Measurements from ENCODE around the gene ANXA2R. TPM values are rescaled to one million over a fixed set of nuclear protein-coding genes. Genes with fewer than 3 reads are reported as not detected.

ANXA2R gene
- total and polyA plus RNA-seq, 9 of the 15 experiments (the other 6 are each of a cell fraction or from before 2014, with no cell fraction given) = 2.1 to 4.8 (median 3.4) TPM

DNA sequence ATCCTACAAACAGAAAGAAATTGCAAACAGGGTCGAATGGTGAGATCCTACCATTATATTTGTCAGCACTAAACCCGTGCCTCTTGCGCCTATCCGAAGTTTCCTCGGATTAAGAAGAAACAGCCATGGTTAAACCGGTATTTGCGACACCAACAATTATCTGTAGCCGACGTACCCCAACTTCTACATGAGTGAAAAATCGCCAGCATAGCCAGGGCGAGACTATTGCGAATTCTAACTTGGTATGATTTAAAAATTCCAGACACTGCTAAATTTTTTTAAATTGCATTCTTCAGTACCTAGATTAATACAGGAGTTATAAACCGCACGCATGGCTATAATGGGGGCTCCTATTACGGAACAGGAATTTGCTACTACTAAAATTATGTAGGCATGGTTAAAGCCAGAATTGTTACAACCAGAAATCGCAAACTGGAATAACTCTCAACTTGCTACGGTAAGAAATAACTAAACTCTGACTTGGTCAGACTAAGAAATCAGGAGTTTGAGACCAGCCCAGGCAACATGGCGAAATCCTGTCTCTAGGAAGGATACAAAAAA is 25.3 kb upstream of the ANXA2R start:
- H3K36me3 ChIP-seq (ENCODE audit: control insufficient read depth, insufficient read depth, low read length) = peaks cover 16% of the 10 kb centered on the region; the same call in 2 of the 3 replicates
- DNase-seq (ENCODE audit: extremely low read depth in 1 of 4, low spot score in 3 of 4) (peak in 1 of 4 experiments; percentile 51), ATAC-seq (no peak), FAIRE-seq (no peak)
- H3K79me2 ChIP-seq (ENCODE audit: control insufficient read depth, insufficient read depth, low read length) = peaks cover 59% of the 10 kb centered on the region
- peak overlapping the region; percentile 80 for H3K4me3 ChIP-seq
- H3K9ac ChIP-seq (ENCODE audit: insufficient read depth in 1 of 2, low read depth in 2 of 2, low read length in 2 of 2) = peak overlapping the region; percentile 96 to 98
- in situ Hi-C loops (cut with MboI) (no loop called here), intact Hi-C loops (cut with micrococcal nuclease) (loop anchor here (1.0 to 5.0 kb wide), 5 partner anchors 25 to 417 kb away; partner anchors contain the start of genes ANXA2R, TMEM267 and ZNF131)
- H4K20me1 ChIP-seq (replicated peaks; ENCODE audit: control insufficient read depth, insufficient read depth, low read length) = no peaks in the 10 kb centered on the region
- ChIA-PET POLR2A (interaction anchor here (0.5 to 3.6 kb wide), 13 partner anchors 10 to 161 kb away, joined by 3 to 38 read pairs (median 6); partner anchors contain the start of gene ZNF131), CTCF (ENCODE audit: low intra/inter-chr PET ratio) (interaction anchor here (1.1 to 3.1 kb wide), 6 partner anchors 23 to 156 kb away, joined by 3 to 18 read pairs (median 8); partner anchors contain the start of gene ANXA2R)
- BruUV-seq (replicated peaks) = TSS peak; percentile 41
- H2AFZ ChIP-seq (ENCODE audit: low read depth, low read length) = peak overlapping the region; percentile 93; the same call in 1 of the 2 replicates
- H3K4me2 ChIP-seq (ENCODE audit: insufficient read depth, low read length) = peak overlapping the region; percentile 99
- under 1% methylated on average over 18 of the region's 18 CpGs for WGBS (ENCODE audit: insufficient coverage, low coverage, missing lambda C conversion rate)
- H3K4me1 ChIP-seq (replicated peaks in 1 of 2; ENCODE audit: control insufficient read depth in 2 of 2, insufficient read depth in 2 of 2, low read length in 2 of 2) = peaks cover 14 to 25% of the 10 kb centered on the region in 2 experiments
- H3K27me3 ChIP-seq (ENCODE audit: control insufficient read depth in 2 of 2, insufficient read depth in 2 of 2, low read length in 2 of 2) = no peaks in the 10 kb centered on the region; a peak in 1 of 5 replicates
- no peaks in the 10 kb centered on the region for H3K9me3 ChIP-seq (replicated peaks; ENCODE audit: control insufficient read depth, insufficient read depth, low read depth, low read length)
- H3K9me1 ChIP-seq (ENCODE audit: control insufficient read depth, insufficient read depth, low read length) = no peaks in the 10 kb centered on the region
- peak overlapping the region; percentile 97 for H3K27ac ChIP-seq (ENCODE audit: extremely low read depth, low read depth, low read length)
- 0 out of 2 replicates have a peak, but pooled peaks have one; percentile 42 for TF ChIP-seq CEBPG (CRISPR knock-in tag; IDR thresholded peaks at IDR 0.05)
- TF ChIP-seq CEBPG (tag; conservative IDR thresholded peaks at IDR 0.05 in 1 of 2, IDR thresholded peaks at IDR 0.05 in 1 of 2) = no peak
- TF ChIP-seq ARNT (IDR thresholded peaks at IDR 0.05) = 0 out of 4 replicates have a peak, but pooled peaks of 1 of the 2 experiments have one; percentile 7
- TF ChIP-seq, protein P1, sequence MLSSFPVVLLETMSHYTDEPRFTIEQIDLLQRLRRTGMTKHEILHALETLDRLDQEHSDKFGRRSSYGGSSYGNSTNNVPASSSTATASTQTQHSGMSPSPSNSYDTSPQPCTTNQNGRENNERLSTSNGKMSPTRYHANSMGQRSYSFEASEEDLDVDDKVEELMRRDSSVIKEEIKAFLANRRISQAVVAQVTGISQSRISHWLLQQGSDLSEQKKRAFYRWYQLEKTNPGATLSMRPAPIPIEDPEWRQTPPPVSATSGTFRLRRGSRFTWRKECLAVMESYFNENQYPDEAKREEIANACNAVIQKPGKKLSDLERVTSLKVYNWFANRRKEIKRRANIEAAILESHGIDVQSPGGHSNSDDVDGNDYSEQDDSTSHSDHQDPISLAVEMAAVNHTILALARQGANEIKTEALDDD (IDR thresholded peaks at IDR 0.05) = peak; percentile 7; the same call in 1 of the 2 replicates
- no peak for TF ChIP-seq HEY1 (CRISPR knock-in tag; IDR thresholded peaks at IDR 0.05; ENCODE audit: borderline replicate concordance)
- TF ChIP-seq NFIC (IDR thresholded peaks at IDR 0.05) = no peak
- peak; percentile 81 for TF ChIP-seq ZSCAN29 (IDR thresholded peaks at IDR 0.05)
- no peak for TF ChIP-seq MCM2 (IDR thresholded peaks at IDR 0.05; ENCODE audit: low read depth)
- no peak for TF ChIP-seq MCM5 (IDR thresholded peaks at IDR 0.05; ENCODE audit: low read depth)
- TF ChIP-seq CBX8 (IDR thresholded peaks at IDR 0.05; ENCODE audit: borderline replicate concordance, extremely low read depth, low read depth, low read length, poor library complexity, severe bottlenecking) = no peak
- TF ChIP-seq CBFB (CRISPR knock-in tag; IDR thresholded peaks at IDR 0.05) = no peak
- TF ChIP-seq, protein P2, sequence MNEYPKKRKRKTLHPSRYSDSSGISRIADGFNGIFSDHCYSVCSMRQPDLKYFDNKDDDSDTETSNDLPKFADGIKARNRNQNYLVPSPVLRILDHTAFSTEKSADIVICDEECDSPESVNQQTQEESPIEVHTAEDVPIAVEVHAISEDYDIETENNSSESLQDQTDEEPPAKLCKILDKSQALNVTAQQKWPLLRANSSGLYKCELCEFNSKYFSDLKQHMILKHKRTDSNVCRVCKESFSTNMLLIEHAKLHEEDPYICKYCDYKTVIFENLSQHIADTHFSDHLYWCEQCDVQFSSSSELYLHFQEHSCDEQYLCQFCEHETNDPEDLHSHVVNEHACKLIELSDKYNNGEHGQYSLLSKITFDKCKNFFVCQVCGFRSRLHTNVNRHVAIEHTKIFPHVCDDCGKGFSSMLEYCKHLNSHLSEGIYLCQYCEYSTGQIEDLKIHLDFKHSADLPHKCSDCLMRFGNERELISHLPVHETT (CRISPR knock-in tag; conservative IDR thresholded peaks at IDR 0.05 in 1 of 2, IDR thresholded peaks at IDR 0.05 in 1 of 2) = no peak
- peak; percentile 23 for TF ChIP-seq ASH1L (IDR thresholded peaks at IDR 0.05; ENCODE audit: borderline replicate concordance, low read depth, partially characterized antibody)
- TF ChIP-seq SUPT5H (IDR thresholded peaks at IDR 0.05) = no peak
- 0 out of 2 replicates have a peak, but pooled peaks have one; percentile 8 for TF ChIP-seq NFRKB (IDR thresholded peaks at IDR 0.05; ENCODE audit: low read depth)
- TF ChIP-seq ZNF778 (CRISPR knock-in tag; IDR thresholded peaks at IDR 0.05) = no peak
- TF ChIP-seq ELF2 (CRISPR knock-in tag; IDR thresholded peaks at IDR 0.05) = 0 out of 2 replicates have a peak, but pooled peaks have one; percentile 9

Measured in K562 (cell line).